HG03521 (cell line): ENCODE data around the gene RBM48.
"Not testable (repeated sequence)": the region's sequence is repeated elsewhere in the genome, so short reads cannot be mapped to it uniquely, and the experiment has no call there.

Source experiments
- ATAC-seq: cut with Tn5 transposase; IDR thresholded peaks from one replicate; pipeline ENCODE4 v1.9.1; 2021; ENCODE audit warnings: mild to moderate bottlenecking, moderate library complexity; ENCODE audit not compliant: unreplicated experiment

The RBM48 gene

GRCh38 chr7:92528188-92528957 is at the start of gene RBM48, which contains the start of gene PEX1:
Gene RBM48 (plus strand): TSS chr7:92528795. CDS start chr7:92528814, 19 bp downstream.
Gene PEX1 (minus strand): TSS chr7:92528520. CDS start chr7:92528435, 85 bp downstream.
- peak; percentile 93 for ATAC-seq

GRCh38 chr7:92479146-92479545 is 49.4 kb upstream of the RBM48 start:
- ATAC-seq, result not testable (repeated sequence)

- ATAC-seq, result not testable (repeated sequence)
These were observed 45.0 kb upstream of the RBM48 start for GRCh38 chr7:92483624-92484023.

- not testable (repeated sequence) for ATAC-seq
These were observed 44.4 kb upstream of the RBM48 start for GRCh38 chr7:92484226-92484625.

GRCh38 chr7:92485267-92485892 is 43.2 kb upstream of the RBM48 start:
- ATAC-seq, result no peak

- no peak for ATAC-seq
These were observed 42.6 kb upstream of the RBM48 start for GRCh38 chr7:92485974-92486373.

- no peak for ATAC-seq
These were observed 40.8 kb upstream of the RBM48 start for GRCh38 chr7:92487804-92488203.

GRCh38 chr7:92489634-92490033 is 39.0 kb upstream of the RBM48 start:
- no peak for ATAC-seq

- ATAC-seq, result no peak
These were observed 31.7 kb upstream of the RBM48 start for GRCh38 chr7:92496876-92497275.

- ATAC-seq, result no peak
These were observed 30.0 kb upstream of the RBM48 start for GRCh38 chr7:92498557-92498956.

GRCh38 chr7:92503767-92504166 is 24.8 kb upstream of the RBM48 start:
- no peak for ATAC-seq

GRCh38 chr7:92504563-92504962 is 24.0 kb upstream of the RBM48 start:
- no peak for ATAC-seq

- no peak for ATAC-seq
These were observed 22.2 kb upstream of the RBM48 start for GRCh38 chr7:92506363-92506762.

- ATAC-seq, result no peak
These were observed 19.6 kb upstream of the RBM48 start for GRCh38 chr7:92508946-92509345.

- ATAC-seq, result no peak
These were observed 15.3 kb upstream of the RBM48 start for GRCh38 chr7:92513167-92513902.

- no peak for ATAC-seq
These were observed 11.0 kb upstream of the RBM48 start for GRCh38 chr7:92517631-92518030.

- ATAC-seq, result no peak
These were observed 8.6 kb upstream of the RBM48 start for GRCh38 chr7:92520024-92520423.

- no peak for ATAC-seq
These were observed 5.5 kb upstream of the RBM48 start for GRCh38 chr7:92523110-92523509.

- peak; percentile 28 for ATAC-seq
These were observed 1.1 kb upstream of the RBM48 start for GRCh38 chr7:92527300-92528187.

GRCh38 chr7:92528958-92529264 is 316 bp downstream of the RBM48 start:
- ATAC-seq, result no peak

GRCh38 chr7:92534572-92534971 is 6.0 kb downstream of the RBM48 start:
- no peak for ATAC-seq
